ENCODE data around the gene RHOT1.

DNA sequence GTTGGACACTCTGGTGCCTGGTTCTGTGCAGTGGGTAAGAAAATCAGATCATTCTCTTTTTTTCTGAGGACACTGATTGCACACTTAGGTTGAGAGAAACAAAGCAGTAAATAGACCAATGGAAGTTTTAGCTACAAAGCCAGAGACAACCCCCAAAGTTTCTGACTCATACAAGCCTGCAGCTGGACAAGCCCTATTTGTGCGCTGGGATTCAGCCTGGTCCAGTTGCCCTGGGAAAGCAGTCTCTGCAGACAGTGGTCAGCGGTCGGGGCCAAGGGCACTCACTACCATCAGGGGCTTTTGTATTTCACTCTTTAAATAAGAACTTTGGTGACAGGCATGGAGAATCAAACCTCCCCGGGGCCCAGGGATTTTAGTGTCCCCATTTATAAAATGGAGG is 117.3 kb downstream of the RHOT1 start:
- TF ChIP-seq, protein P1, sequence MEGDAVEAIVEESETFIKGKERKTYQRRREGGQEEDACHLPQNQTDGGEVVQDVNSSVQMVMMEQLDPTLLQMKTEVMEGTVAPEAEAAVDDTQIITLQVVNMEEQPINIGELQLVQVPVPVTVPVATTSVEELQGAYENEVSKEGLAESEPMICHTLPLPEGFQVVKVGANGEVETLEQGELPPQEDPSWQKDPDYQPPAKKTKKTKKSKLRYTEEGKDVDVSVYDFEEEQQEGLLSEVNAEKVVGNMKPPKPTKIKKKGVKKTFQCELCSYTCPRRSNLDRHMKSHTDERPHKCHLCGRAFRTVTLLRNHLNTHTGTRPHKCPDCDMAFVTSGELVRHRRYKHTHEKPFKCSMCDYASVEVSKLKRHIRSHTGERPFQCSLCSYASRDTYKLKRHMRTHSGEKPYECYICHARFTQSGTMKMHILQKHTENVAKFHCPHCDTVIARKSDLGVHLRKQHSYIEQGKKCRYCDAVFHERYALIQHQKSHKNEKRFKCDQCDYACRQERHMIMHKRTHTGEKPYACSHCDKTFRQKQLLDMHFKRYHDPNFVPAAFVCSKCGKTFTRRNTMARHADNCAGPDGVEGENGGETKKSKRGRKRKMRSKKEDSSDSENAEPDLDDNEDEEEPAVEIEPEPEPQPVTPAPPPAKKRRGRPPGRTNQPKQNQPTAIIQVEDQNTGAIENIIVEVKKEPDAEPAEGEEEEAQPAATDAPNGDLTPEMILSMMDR (IDR thresholded peaks at IDR 0.05 in 8 of 11, conservative IDR thresholded peaks at IDR 0.05 in 3 of 11) = no peak
- TF ChIP-seq POLR2A (IDR thresholded peaks at IDR 0.05) (no peak), POLR2AphosphoS5 (IDR thresholded peaks at IDR 0.05) (no peak)
